Erythroblast (primary cell): ENCODE data around the gene COL5A1.

Source experiments
- DNase-seq, 2 experiments: peaks; one replicate each; lab custom pipeline; 2025; lab: John Stamatoyannopoulos, UW
- GATA1 ChIP-seq: IDR thresholded peaks from 2 replicates; pipeline ENCODE4 v1.6.1; 2011; ENCODE audit warnings: low read depth, mild to moderate bottlenecking, control low read depth, low read length, moderate library complexity
- POLR2A ChIP-seq: IDR thresholded peaks from 2 replicates; pipeline ENCODE4 v1.6.1; 2011; ENCODE audit warnings: mild to moderate bottlenecking, low read length

COL5A1 gene

GRCh38 chr9:134728021-134728795 lies 86.6 kb downstream of the COL5A1 start:
- no peak for DNase-seq
- TF ChIP-seq GATA1 (no peak), POLR2A (no peak)

- TF ChIP-seq POLR2A (no peak), GATA1 (no peak)
- no peak for DNase-seq
These were observed 87.3 kb downstream of the COL5A1 start for GRCh38 chr9:134728801-134729495.

DNA sequence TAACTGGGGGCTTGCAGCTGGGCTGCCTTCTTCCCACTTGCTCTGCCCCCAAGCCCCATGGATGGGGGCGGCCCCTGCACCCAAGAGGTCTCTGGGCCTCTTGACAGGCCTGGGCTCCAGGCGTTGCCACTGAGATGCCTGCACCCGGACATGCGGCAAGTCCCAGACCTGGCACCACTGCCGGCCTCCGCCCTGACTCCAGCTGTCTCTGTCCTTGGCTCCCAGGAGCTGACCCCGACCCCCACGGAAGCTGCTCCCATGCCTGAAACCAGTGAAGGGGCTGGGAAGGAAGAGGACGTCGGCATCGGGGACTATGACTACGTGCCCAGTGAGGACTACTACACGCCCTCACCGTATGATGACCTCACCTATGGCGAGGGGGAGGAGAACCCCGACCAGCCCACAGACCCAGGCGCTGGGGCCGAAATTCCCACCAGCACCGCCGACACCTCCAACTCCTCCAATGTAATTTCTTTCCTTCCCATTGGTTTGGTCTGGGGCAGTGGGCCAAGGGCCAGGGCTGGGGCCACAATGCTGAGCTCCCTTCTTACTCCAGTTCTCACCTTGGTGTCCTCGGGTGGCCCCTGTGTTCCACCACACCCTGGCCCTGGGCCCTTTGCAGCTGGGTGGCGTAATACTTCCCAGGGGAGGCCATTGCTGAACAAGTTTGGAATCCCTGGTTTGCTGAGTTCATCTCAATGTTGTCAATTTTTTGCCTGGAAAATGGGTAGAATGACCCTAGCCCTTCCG lies 88.6 kb downstream of the COL5A1 start:
- no peak for TF ChIP-seq POLR2A
- no peak for TF ChIP-seq GATA1
- no peak for DNase-seq

DNA sequence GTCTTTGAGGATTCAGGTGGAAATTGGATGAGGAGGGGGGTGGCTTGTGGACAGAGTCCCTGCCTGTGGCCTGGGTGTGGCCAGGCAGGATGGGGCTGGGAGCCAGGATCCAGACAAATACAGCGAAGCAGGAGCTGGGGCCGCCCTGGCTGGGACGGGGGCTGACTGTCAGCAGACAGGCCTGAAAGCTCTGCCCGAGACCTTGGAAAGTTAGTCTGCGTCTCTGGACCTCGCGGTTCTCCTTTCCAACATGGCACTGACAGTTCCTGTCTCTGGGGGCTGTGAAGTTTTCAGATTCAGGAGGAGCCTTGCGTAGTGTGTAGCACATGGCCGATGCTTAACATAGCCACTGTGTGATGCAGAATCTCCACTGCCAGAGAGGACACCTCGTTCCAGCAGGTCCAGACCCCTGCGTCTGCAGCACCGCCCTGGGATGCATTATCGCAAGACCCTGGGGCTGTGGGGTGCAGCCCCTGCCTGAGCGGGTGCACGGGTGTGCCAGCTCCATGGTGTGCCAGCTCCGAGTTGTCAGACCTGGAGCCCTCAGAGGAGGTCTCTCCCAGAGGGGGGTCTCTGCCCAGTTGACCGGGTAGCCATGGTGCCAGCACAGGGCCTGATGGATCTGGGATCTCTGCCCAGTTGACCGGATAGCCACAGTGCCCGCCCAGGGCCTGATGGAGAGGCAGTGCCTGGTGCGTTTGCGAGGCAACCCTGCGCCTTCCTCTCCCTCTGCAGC lies 89.3 kb downstream of the COL5A1 start:
- DNase-seq: no peak
- TF ChIP-seq POLR2A (no peak), GATA1 (no peak)

GRCh38 chr9:134731497-134732391 lies 90.1 kb downstream of the COL5A1 start:
- DNase-seq: no peak
- TF ChIP-seq GATA1: no peak
- no peak for TF ChIP-seq POLR2A

DNA sequence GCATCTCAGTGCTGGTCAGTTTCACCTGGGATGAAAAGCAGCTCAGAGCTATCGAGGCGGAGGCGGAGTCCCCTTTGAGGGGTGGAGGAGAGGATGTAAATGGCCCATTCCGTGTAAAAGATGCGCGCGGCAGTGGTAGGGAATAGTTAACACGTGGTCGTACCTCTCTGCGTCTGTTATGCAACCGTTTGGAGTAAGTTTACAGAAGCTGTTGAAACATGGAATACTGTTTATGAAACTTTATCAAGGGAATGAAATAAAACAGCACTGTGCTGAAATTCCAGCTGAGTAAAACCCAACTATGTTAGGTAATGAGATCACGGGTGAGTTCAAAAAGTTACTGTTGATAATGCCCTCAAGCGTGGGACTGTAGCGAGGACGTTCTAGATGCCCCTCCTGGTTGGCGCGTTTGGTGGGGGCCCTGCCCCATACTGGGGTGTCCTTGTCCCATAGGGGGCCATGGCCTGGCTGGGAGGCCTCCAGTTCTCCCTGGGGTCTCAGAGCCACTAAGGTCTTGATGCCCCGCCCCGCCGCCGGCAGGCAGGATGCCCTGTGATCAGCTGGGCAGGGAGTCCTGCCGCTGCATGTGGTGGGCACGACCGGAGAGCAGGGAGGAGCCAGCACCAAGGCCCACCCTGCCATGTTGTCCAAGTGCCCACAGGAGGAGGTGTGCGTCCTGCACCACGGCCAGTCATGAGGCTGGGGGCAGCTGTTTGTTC lies 90.9 kb downstream of the COL5A1 start:
- no peak for TF ChIP-seq GATA1
- no peak for TF ChIP-seq POLR2A
- DNase-seq: no peak

DNA sequence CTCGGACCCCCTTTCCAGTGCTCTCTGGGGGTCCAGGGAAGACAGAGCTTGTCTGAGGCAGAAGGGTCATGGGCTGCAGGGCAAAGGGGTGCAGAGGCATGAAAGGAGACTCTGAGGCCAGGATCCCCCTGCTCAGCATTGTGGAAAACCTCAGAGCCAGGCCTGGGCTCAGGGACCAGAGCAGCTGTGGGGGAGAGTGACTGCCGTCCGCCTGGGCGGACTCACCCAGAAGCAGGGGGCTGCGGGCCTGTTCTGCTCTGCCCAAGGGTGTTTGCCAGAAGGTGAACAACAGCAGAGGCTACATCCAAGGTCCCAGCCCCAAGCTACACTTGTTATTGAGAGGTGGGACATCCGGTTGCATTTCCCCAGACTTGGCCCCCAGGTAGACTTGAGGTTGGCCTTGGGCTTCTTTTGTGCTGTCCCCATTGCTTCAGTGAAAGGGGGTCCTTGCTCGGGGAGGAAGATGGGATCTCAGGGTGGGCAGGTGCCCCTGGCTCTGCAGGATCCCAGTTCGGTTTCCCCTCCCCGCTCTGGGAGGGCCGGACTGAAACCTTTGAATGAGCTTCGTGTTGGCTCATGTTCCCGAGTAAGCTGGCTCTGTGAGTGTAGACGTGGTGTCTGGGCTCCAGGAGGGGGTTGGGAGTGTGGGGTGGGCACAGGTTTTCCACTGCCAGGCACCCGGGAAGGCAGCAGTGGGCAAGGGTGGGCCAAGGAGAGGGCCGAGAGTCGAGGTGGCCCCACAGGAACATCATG lies 92.1 kb downstream of the COL5A1 start:
- DNase-seq: no peak

DNA sequence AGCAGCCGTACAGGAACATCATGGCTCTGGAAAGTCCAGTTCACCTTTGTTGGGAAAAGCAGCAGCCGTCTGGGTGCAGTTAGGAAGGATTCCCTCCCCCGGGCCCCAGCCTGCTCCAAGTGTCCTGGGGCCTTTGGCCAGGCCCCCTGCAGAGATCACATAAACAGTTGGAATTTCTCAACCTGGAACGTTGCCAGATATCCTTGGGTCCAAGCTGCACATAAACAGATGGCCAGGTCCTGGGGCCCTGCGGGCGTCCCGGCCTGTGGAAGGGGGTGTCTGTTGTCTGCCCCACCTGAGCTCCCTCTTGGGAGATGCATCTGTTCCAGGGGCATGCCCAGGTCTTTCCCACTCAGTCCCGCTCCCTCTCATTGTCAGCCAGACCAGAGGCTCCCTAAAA lies 92.7 kb downstream of the COL5A1 start:
- no peak for TF ChIP-seq POLR2A
- TF ChIP-seq GATA1: no peak
- no peak for DNase-seq

More for the DNA sequence above, 92.1 kb downstream of the COL5A1 start:
- TF ChIP-seq GATA1: no peak
- no peak for TF ChIP-seq POLR2A

GRCh38 chr9:134735441-134736175 lies 94.0 kb downstream of the COL5A1 start:
- TF ChIP-seq GATA1: no peak
- no peak for TF ChIP-seq POLR2A
- no peak for DNase-seq

GRCh38 chr9:134736791-134737497 lies 95.3 kb downstream of the COL5A1 start:
- DNase-seq: no peak
- TF ChIP-seq POLR2A (no peak), GATA1 (no peak)
